22Rv1 (cell line): ENCODE results near the gene DYNLT2.

Source experiments
- CTCF ChIP-seq: fragments of 450-650 bp; IDR thresholded peaks from 2 replicates; pipeline ENCODE4 v1.5.1; 2017; ENCODE audit warnings: mild to moderate bottlenecking
- ZFX ChIP-seq: fragments of 450-650 bp; IDR thresholded peaks from 2 replicates; pipeline ENCODE4 v1.6.1; 2017; ENCODE audit warnings: antibody characterized with exemption, borderline replicate concordance

DNA sequence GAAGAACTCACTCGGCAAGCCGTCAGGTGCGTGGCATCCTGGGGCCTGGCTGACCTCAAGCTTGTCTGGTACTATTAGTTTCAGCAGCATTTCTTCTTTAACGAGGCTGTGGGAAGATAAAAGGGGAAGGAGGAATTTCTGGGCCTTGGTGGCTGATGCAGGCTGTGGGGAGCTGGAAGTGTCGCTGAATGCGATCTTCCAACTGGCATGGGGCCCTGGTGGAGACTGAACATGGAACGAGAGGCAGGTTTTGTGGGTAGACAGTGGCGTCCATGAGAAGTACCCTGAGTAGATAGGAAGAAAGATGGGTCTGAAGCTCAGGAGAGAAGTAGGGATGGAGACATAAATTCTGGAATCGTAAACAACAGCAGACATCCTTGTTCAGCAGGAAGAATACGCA, 23.9 kb upstream of the DYNLT2 start:
- TF ChIP-seq CTCF (no peak), ZFX (no peak)
